ENCODE data around the gene UGT1A5. TPM values are rescaled to one million over a fixed set of nuclear protein-coding genes. Genes with fewer than 3 reads are reported as not detected.
"Not testable (repeated sequence)": the region's sequence is repeated elsewhere in the genome, so short reads cannot be mapped to it uniquely, and the experiment has no call there.

Gene UGT1A5
- total RNA-seq, 2 donors from 2014 or later: 0.41 TPM; not detected in 1

DNA sequence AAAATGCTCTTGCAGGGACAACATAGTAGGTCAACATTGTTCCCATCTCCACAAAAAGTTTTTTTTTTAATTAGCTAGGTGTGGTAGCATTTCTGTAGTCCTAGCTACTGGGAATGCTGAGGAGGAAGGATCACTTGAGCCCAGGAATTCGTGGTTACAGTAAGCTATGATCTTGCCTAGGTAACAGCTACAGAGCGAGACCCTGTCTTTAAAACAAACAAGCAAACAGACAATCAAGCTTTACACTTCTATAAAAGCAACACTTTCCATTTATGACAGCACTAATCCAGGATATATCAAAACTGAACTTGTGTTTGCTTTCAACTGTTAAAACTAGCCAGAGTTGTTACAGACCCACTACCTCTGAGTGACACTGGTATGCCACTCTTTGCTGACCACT lies 28.2 kb downstream of the UGT1A5 start:
- WGBS: 56% methylated on average over 2 of the region's 2 CpGs
- intact Hi-C loops (cut with DNase I): no loop called here

DNA sequence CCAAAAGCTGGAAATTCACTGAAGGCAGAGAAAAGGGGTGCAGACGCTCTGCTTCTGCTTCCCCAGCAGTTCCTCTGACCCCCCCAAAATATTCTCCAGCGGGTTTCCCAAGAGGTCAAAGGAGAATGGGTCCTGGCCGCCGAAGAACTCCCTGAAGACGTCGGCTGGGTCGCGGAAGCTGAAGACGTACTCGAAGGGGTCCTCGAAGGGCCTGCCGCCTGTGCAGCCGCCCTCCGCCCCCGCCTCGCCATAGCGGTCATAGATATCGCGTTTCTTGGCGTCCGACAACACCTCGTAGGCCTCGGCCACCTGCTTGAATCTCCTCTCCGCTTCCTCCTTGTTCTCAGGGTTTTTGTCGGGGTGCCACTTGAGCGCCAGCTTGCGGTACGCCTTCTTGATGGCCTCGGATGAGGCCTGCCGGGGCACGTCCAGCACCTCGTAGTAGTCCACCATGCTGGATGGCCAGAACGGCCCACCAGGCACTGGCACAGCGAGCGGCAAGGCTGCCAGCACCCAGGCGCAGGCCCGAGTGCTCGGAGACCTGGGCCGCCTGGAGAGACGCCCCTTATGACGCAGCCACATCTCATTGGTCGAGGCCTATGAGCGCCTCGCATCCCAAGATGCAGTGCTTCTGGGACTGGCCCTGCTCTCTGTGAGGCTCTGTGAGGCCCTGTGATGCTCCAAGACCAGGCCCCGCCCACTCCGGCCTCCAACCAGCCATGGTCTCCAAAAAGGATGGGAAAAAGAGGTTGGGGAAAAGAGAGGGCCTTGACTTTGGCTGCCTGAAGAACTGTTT lies 31.0 kb downstream of the UGT1A5 start:
- Histone ChIP-seq H3K27ac (no peak overlapping the region), H3K4me1 (replicated peaks) (no peaks in the 10 kb centered on the region), H3K36me3 (no peaks in the 10 kb centered on the region), H3K27me3 (replicated peaks; ENCODE audit: insufficient read depth) (no peaks in the 10 kb centered on the region), H3K4me3 (no peak overlapping the region), H3K9me3 (no peaks in the 10 kb centered on the region)
- TF ChIP-seq, protein P1, sequence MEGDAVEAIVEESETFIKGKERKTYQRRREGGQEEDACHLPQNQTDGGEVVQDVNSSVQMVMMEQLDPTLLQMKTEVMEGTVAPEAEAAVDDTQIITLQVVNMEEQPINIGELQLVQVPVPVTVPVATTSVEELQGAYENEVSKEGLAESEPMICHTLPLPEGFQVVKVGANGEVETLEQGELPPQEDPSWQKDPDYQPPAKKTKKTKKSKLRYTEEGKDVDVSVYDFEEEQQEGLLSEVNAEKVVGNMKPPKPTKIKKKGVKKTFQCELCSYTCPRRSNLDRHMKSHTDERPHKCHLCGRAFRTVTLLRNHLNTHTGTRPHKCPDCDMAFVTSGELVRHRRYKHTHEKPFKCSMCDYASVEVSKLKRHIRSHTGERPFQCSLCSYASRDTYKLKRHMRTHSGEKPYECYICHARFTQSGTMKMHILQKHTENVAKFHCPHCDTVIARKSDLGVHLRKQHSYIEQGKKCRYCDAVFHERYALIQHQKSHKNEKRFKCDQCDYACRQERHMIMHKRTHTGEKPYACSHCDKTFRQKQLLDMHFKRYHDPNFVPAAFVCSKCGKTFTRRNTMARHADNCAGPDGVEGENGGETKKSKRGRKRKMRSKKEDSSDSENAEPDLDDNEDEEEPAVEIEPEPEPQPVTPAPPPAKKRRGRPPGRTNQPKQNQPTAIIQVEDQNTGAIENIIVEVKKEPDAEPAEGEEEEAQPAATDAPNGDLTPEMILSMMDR (IDR thresholded peaks at IDR 0.05): no peak
- TF ChIP-seq POLR2A (IDR thresholded peaks at IDR 0.05) (no peak), POLR2AphosphoS5 (IDR thresholded peaks at IDR 0.05) (no peak)
- 94% methylated on average over 46 of the region's 46 CpGs for WGBS
- intact Hi-C loops (cut with DNase I): no loop called here
- DNase-seq (ENCODE audit: low spot score): no peak

More for the DNA sequence above, 28.2 kb downstream of the UGT1A5 start:
- TF ChIP-seq, protein P1 (IDR thresholded peaks at IDR 0.05): no peak
- TF ChIP-seq POLR2A (IDR thresholded peaks at IDR 0.05): no peak
- Histone ChIP-seq H3K27me3 (replicated peaks; ENCODE audit: insufficient read depth) (no peaks in the 10 kb centered on the region), H3K36me3 (no peaks in the 10 kb centered on the region), H3K27ac (no peak overlapping the region), H3K4me3 (no peak overlapping the region), H3K4me1 (replicated peaks) (no peaks in the 10 kb centered on the region), H3K9me3 (no peaks in the 10 kb centered on the region)
- no peak for DNase-seq (ENCODE audit: low spot score)

DNA sequence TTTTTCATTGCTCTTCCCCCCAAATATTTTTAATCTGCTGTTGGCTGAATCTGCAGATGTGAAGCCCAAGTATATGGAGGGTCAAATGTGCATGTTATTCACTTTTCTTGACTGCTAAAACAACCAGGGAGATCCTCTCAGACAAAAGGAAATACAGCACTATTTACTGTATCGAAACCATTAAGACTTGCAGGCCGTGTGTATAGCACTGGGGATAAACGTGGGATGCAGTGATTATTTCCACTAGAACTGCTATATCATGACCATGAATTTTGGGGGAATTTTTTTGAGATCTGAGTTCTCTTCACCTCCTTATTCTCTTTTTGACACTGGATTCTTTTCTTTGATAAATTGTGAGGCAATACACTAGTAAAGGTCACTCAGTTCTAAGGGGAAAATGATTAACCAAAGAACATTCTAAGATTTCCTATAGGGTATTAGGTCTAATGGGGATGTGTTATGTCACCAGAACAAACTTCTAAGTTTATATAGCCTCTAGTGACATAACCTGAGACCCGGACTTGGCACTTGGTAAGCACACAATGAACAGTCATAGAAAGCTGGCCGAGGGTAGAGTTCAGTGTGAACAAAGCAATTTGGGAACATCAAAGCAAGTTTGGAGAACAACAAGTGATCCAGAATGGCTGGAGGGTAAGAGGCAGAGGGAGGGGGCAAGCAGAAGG lies 32.5 kb downstream of the UGT1A5 start:
- H3K4me3 ChIP-seq: no peak overlapping the region
- WGBS: 58% methylated on average over 5 of the region's 5 CpGs
- H3K36me3 ChIP-seq: no peaks in the 10 kb centered on the region
- TF ChIP-seq POLR2AphosphoS5 (IDR thresholded peaks at IDR 0.05) (no peak), POLR2A (IDR thresholded peaks at IDR 0.05) (no peak)
- TF ChIP-seq, protein P1 (IDR thresholded peaks at IDR 0.05): no peak
- H3K9me3 ChIP-seq: no peaks in the 10 kb centered on the region
- DNase-seq (ENCODE audit: low spot score): no peak
- intact Hi-C loops (cut with DNase I): no loop called here
- no peaks in the 10 kb centered on the region for H3K27me3 ChIP-seq (replicated peaks; ENCODE audit: insufficient read depth)
- H3K4me1 ChIP-seq (replicated peaks): no peaks in the 10 kb centered on the region
- no peak overlapping the region for H3K27ac ChIP-seq

DNA sequence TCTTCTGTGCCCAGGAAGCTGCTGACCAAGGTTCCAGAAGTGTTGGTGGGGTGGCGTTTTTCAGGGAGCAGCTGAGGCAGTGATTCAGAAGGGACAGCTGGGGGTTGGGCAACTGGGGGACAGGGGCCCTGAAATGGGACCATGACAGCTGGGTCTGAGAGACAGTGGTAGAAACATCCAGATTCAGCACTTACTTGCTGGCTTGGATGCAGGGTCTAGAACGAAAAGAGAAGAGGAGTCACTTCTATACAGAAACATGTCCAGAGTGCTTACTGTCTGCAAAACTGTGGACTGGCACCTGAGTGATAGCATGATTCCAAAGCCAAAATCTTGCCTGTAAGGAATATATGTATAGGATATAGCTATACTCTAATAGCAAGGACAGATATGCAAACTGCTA lies 33.1 kb downstream of the UGT1A5 start:
- H3K4me1 ChIP-seq (replicated peaks); H3K9me3 ChIP-seq; H3K4me3 ChIP-seq; H3K27ac ChIP-seq; DNase-seq (ENCODE audit: low spot score); H3K27me3 ChIP-seq (replicated peaks; ENCODE audit: insufficient read depth); intact Hi-C loops (cut with DNase I); H3K36me3 ChIP-seq: not testable (repeated sequence)
- WGBS: 89% methylated on average over 2 of the region's 2 CpGs

DNA sequence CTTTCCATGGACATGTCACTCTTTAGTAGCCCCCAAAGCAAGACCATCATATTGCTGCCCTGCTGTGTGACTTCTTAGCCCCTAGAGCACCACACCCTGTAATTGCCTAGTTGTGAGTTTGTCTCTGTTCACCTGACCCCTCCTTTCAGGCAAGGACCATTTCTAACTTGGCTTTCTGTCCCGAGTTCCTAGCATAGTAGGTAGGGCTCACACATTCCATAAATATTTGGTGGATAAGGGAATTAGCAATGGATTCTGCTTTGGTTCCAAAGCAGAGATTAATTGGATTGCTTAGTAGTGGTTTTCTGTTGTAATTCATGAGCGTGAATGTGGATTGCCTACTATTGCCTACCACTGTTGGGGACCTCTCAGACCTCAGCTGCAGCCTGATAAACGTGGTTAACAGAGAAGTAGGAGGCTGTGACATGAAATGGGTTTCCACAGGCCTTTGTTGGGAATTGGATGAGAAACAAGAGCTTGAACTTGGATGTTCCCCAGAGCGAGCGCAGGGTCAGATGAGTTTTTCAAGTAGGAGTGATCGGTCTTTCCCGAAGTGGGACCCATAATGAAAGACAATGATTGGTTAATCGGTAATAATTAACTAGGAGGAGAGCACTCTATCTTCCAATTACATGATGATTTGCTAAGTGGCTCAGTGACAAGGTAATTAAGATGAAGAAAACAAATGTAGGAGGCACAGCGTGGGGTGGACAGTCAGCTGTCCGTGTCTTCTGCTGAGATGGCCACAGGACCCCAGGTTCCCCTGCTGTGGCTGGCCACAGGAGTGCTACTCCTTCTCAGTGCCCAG lies 34.0 kb downstream of the UGT1A5 start:
- WGBS: 78% methylated on average over 10 of the region's 10 CpGs
- Histone ChIP-seq H3K27ac (no peak overlapping the region), H3K9me3 (no peaks in the 10 kb centered on the region), H3K4me1 (replicated peaks) (no peaks in the 10 kb centered on the region), H3K27me3 (replicated peaks; ENCODE audit: insufficient read depth) (no peaks in the 10 kb centered on the region), H3K36me3 (no peaks in the 10 kb centered on the region), H3K4me3 (no peak overlapping the region)
- TF ChIP-seq, protein P1 (IDR thresholded peaks at IDR 0.05): no peak
- TF ChIP-seq POLR2A (IDR thresholded peaks at IDR 0.05) (no peak), POLR2AphosphoS5 (IDR thresholded peaks at IDR 0.05) (no peak)
- intact Hi-C loops (cut with DNase I): no loop called here
- DNase-seq (ENCODE audit: low spot score): no peak
